Muscle of back (tissue), 11 donors: ENCODE measurements around the gene SLC6A19. TPM values are rescaled to one million over a fixed set of nuclear protein-coding genes. Genes with fewer than 3 reads are reported as not detected.

Source experiments
- DNase-seq, 3 donors: peaks; one replicate each; pipeline versions ENCODE4 v3.0.0 to v3.0.0-alpha.2; 2013
- polyA plus RNA-seq, 10 donors: library from polyadenylated mRNA; unstranded; fragments of 120-200 nt; gene quantifications; one replicate each; pipeline ENCODE4 v1.2.1, GENCODE V29; 2013; ENCODE audit not compliant: insufficient read length in 10 of 10

Gene SLC6A19
- polyA plus RNA-seq, 10 donors = 0.03 to 0.17 (median 0.10) TPM; not detected in 6

DNA sequence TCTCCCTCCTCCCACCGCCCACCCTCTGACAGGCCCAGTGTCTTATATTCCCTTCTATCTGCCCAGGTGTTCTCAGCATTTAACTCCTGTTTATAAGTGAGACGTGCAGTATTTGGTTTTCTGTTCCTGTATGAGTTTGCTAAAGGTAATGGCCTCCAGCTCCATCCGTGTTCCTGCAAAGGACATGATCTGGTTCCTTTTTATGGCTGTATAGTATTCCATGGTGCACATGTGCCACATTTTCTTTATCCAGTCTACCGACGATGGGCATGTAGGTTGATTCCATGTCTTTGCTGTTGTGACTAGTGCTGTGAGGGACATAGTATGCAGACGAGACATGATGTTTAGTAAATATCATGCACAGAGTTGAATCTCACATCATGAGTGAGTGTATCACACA lies 7.0 kb upstream of the SLC6A19 start:
- no peak for DNase-seq

DNA sequence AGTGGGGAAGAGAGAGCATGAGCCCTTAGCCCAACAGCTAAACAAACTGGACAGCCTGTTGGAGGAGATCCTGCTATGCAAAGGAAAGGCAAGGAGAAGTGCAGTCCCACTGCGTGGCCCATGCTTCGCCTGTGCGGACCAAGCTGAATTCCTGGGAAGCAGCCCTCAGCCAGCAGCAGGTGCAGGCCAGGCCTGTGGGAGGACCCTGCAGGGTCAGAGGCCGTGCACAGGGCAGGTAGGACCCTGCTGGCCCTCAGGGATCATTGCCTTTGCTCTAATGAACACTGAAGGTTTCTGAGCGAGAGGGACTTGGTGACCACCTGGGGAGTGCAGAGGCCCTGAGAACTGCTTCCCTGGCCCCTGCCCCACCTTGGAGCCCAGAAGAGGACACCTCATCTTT lies 6.0 kb upstream of the SLC6A19 start:
- DNase-seq = no peak

DNA sequence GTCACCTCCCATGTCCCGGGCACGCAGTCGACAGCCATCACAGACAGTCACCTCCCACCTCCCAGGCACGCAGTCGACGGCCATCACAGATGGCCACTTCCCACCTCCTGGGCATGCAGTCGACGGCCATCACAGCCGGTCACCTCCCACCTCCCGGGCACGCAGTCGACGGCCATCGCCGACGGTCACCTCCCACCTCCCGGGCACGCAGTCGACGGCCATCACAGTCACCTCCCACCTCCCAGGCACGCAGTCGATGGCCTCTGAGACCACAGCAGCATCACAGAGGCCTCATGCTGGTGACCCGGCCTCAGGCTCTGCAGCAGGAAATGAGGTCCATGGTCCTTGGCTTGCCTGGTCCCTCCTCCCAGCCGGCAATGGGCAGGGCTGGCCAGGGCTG lies 5.5 kb upstream of the SLC6A19 start:
- DNase-seq = no peak

GRCh38 chr5:1196562-1196961 lies 4.8 kb upstream of the SLC6A19 start:
- no peak for DNase-seq

- no peak for DNase-seq
These were observed 3.3 kb upstream of the SLC6A19 start for GRCh38 chr5:1197876-1198666.

DNA sequence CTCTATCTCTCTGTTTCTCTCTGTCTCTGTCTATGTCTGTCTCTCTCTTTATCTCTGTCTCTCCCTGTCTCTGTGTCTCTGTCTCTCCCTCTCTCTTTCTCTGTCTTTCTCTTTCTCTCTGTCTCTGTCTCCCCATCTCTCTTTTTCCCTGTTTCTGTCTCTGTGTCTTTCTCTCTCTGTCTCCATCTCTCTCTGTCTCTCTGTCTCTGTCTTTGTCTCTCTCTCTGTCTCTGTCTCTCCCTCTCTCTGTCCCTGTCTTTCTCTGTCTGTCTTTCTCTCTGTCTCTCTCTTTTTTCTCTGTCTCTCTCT lies 2.1 kb upstream of the SLC6A19 start:
- no peak for DNase-seq

DNA sequence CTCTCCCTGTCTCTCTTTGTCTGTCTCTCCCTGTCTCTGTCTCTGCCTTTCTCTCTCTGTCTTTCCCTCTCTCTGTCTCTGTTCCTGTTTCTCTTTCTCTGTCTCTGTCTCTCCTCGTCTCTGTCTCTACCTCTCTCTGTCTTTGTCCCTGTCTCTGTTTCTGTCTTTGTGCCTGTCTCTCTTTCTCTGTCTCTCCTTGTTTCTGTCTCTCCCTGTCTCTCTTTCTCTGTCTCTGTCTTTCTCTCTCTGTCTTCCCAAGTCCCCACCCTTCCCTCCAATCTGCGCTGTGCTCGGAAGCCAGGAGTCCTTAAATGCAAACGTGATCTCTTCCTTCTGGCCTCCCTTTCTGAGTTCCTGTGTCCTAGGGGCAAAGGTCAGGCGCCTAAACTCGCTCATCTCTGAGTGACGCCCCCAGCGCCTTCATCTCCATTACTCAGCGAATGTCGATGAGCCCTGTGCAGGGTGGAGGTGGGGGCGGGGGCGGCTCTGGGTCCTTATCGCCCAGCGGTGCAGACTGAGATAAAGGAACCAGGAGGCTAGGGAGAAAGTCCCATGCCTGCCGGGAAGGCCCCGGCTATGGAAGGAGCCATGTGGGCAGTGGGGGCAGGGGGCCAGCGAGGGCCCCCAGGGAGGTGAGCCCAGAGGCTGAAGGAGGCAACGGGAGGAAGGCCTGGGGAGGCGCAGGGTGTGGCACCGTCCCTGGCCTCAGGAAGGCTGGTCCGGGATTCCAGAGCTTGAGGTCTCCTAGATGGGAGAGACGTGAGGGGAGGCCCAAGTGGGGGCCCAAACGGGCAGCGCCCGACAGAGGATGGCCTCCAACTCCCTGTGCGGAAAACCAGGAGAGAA lies 1.5 kb upstream of the SLC6A19 start:
- DNase-seq = no peak

DNA sequence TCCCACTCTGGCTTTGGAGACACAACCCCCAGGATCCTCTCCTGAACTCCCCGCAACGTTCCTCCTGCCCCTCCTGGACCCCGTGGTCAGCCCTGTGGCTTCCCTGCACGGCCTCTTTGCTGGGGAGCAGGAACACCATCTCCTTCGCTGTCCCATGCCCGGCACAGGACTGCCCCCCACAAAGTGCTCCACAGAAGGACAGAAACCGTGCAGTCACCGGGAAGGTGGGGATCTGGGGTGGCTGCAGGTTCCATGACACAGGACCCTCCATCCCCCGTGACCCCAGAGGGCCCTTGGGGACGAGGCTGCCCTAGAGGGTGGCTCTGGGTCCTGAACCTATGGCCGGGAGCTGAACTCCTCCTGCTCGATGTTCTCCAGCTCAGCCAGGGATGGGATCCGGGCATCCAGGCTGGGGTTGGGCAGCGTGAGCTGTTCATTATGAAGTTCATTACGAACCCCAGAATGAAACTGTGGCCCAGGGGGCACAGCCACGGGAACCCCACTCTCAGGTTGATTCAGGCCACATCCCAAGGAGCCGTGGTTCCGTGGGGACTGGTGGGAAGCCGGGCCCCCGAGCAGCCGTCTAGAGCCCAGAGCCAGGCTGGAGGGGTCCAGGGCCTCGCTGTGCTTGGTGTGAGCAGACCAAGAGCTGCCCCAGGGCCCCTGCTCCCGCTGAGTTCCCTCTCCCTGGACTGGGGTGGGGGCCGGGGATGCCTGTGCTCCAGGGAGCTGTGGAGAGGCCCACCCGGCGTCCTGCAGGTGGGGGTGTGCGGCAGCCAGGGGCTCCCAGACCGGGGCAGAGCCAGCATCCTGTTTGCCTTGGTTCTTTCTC lies 684 bp upstream of the SLC6A19 start:
- no peak for DNase-seq

- DNase-seq = no peak
These were observed 817 bp downstream of the SLC6A19 start for GRCh38 chr5:1202026-1202797.

DNA sequence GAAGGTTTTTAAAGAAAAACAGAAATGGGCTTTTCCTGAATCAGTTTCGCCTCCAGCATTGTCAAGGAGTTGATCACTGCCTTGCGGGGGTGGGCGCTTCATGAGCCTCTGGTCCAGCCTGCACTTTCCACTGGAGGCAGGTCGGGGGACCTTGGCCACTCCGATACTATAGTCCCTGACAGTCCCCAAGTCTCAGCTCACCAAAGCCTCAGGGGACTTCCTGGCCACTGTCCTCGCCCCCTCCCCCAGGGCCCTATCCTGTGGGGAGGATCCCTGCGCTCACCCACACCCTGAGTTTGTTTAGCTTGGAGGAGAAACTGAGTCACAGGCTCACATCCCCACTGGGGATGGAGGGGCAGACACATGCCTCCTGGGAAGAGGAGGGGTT lies 1.4 kb downstream of the SLC6A19 start:
- DNase-seq = no peak

DNA sequence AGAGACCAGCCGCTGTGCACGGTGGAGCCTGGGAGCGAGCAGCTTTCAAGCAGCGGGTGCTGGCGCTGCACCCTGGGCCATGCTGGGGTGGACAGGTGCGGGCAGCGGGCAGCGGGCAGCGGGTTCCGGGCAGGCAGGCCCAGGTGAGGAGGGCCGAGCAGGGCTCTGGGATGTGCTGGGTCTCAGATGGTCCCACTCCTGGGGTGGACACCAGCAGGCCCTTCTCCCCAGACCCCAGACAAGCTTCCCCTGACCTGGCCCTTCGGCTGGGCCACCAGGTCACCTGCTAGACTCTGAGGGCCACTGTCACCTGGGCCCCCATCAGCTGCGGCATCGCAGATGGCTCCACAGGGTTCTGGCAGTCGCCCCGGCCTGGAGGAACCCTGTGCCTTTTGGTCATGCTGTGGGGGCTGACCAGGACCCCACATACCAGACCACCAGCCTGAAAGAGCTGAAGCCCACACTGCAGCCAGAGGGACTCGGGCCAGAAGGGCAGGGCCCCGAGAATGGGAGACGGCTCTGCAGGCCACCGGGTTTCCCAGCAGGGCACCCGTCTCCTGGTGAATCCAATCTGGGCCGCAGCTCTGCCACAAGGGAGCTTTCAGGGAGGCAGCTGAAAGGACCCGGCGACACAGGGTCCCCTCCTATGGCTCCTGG lies 2.0 kb downstream of the SLC6A19 start:
- DNase-seq = no peak

- DNase-seq = no peak
These were observed 2.7 kb downstream of the SLC6A19 start for GRCh38 chr5:1203968-1204692.

- DNase-seq = peak; percentile 19 to 57 (median 44)
These were observed 3.4 kb downstream of the SLC6A19 start for GRCh38 chr5:1204693-1205242.

GRCh38 chr5:1205255-1206180 lies 4.1 kb downstream of the SLC6A19 start:
- no peak for DNase-seq

DNA sequence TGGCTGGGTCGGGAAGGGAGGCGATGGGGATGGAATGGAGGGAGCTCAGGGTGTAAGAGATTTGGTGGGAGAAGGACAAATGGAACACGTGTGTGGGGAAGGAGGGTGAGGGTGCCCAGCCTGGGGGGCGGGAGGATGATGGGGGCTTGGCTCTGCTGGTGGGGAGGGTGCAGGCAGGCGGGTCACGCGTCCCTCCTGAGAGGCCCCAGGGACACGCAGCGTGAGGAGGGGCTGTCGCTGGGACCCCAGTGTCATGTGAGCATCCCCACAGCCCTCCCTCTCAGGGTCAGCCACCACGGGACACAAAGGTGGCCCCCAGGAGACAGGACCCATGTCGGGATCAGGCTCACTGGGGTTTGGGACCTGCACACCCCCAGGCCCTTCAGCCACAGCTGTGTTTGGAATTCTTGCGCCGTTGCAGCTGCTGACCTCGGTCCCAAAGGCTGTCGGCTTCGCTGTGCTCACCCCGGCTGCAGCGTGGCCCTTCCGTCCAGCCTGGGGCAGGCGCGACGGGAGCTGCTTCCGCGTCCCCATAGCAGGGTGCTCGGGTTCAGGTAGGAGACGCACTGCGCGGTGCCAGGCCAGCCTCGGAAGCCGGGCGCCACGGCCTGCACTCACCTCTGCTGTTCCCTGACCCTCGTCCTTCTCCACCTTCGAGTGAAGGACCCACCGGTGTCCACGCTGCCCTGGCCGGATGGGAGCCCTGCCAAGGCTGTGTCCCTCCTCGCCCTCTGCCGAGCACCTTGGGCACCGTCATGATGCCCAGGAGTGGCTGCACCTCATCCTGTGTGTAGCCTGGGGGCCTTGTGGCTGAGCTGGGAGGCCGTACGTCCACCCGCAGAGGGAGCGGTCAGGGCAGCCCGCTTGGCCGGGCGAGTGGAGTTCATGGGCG lies 5.4 kb downstream of the SLC6A19 start:
- DNase-seq = no peak

GRCh38 chr5:1207555-1207954 lies 6.2 kb downstream of the SLC6A19 start:
- DNase-seq = no peak

GRCh38 chr5:1208221-1208742 lies 6.9 kb downstream of the SLC6A19 start:
- no peak for DNase-seq
